Measurements from ENCODE around the gene C16orf92.
A peak's percentile ranks its signal among the peaks of the same experiment; 100 is the strongest.
"Not testable (repeated sequence)": the region's sequence is repeated elsewhere in the genome, so short reads cannot be mapped to it uniquely, and the experiment has no call there.

Gene C16orf92

DNA sequence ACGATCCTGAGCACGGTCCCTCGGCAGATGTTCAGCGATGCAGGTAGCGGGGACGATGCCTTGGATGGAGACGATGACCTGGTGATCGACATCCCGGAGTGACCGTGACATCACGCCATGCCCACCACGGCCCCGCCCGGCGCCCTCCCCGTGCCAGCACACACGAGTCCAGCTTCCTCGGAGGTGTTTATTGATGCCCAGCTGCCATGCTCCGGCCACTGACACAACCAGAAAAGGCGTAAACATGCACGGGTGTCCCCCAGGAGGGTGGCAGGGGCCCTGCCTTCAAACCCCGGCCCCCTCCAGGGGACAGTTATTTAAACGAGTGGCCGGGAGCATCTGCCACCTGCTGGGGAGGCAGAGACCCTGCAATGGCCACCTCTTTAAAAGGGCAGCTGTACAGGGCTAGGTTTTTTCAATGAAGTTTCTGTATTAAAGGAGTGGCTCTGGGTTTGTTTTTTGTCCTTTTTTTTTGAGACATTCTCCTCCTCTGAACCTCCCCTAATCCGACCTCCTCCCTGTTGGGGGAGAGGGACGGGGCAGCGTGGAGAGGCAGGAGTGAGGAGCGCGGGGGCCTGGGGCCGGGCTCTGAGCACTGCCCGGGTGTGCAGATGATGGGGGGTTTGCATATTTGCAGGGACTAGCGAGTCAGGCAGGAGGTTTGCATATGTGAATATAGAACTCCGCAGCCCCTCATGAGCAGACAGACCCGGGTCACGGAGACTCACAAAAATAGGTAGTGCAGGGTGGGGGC is 17.5 kb upstream of the C16orf92 start:
- DNase-seq, result peak; percentile 22 to 38

DNA sequence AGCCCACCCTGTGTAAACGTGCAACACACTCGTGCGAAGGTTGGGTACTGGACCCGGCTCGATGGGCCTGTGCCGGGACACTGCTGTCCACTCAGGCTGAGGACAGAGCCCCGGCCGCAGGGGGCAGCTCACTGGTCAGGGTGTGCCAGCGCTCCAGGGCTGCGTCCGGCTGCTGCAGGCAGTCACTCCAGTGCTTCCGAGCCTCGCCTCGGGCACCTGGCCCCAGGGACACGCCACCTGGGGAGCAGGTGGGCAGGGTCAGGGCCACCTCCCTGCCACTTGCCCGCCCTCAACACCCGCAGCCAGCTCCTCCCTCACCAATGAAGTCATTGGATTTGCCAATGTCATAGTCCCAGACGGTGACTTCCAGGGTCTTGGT is 16.9 kb upstream of the C16orf92 start:
- DNase-seq, result no peak

DNA sequence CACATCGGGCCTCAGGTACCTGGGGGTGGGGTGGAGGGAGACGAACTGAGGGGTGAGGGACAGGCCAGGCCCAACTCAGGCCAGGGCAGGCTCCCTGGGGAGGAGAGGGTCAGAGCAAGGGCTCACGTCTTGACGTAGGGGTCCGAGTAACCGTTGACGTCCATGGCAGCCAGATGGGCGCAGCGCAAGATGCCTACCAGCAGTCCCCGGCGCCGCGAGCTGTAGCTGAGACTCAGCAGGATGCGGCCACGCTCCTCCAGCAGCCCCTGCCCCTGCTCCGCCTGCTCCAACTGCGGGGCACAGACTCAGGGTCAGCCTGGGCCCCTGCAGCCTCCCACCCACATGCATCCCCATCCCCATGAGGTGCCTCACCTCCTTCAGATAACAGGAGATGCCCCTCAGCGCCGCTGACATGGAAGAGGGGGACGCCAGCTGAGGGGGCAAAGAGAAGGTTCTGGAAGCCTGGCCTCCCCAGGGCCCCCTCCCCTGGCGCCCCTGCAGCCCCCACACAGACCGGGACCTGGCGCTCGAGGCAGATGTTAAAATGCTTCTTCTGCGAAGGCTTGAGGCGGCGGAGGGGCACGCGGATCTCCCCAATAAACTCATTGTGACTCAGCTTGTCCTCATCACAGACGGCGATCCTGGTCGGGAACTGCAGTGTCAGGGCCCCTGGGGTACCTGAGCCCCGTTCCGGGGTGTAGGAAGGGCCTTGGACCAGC is 16.2 kb upstream of the C16orf92 start:
- DNase-seq, result no peak

DNA sequence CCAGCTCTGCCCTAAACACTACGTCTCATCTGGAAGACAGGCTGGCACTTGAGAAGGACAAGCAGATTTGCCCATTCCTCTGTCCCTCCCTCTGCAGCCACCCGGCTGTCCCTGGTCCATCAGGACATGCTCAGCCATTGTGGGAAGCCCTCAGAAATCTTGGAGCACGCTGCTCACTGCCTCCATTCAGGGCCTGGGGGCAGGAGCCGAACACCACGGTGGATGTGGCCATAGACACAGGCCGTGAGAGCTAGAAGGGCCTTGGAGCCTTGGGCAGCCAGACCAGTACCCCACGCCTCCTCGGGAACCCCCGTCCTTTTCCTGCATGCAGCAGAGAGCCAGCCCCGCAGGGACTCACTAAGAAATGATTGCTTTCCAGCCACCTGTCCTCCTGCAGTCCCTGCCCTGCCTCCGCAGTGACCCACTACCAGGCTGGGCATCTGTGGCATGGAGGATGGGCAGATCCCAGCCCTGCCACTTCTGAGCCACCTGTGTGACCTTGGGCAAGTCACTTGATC is 15.6 kb upstream of the C16orf92 start:
- no peak for DNase-seq

DNA sequence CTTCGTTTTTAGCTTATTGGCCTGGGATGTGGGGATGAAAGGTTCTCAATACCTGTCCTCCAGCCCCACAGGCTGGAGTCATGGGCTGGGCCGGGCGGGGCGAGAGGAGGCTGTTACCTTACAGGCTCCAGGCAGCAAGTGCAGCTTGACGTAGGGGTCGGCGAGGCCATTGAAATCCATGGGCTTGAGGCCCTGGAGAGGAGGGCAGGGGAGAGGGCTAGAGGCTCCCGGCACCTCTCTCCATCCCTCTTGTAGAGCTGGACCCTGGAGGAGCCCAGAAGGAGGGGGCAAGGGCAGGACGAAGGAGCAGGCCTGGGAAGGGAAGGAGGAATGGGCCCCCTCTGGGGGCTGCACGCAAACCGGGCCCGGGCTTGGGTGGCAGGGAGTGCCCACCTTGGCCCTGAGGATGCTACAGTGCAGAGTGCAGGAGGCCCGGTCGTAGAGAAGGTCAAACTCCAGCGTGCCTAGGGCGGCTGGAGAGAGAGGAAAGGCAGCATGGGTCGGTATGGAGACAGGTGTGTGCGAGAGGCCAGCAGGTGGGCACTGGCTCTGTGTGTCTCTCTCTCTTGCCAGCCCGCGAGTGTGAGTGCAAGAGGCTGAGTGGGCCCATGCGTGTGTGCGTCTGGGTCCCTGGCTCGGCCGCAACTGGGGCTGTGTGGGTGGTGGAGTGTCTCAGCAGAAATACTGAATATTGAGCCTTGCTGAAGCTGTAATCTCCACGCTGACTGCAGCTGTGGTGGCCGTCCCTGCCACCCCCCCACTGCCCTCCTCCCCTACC is 13.7 kb upstream of the C16orf92 start:
- no peak for DNase-seq

DNA sequence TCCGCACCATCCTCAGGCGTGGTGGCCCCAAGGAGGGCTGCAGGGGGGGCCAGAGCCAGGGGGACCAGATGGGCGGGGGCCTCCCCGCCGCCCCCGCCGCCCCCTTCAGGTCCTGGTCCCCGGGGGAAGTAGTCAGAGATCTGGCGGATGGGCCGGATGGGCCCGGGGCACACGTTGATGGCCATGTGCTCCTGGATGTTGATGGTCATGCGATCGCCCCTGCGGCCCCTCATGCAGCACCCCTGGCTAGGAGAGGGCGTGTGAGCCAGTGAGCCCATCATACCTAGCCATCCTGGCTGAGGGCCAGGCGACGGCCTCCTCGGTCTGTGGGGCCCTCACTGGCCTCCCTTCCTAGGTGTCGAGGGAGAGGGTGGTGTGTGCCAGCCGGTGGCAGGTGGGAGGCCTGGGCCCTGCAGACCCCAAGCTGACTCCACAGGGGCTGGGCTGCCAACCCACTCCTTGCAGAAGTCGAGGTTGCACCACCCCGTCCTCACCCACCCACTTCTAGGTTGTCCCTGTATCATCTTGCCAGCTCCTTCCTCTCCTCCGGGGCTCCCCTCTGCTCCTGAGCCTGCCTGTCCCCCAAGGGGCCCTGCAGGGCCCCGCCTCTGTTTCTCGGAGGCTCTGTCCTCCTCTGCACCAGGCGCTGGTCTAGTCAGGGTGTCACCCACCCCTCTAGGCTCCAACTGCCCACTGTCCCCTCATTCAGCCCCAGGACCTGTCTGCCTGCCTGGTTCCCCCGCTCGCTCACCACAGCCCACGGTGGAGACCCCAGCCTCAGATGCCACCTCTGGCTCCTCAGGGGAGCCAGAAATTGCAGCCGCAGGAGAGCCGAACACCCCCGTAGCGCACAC is 12.8 kb upstream of the C16orf92 start:
- no peak for DNase-seq

DNA sequence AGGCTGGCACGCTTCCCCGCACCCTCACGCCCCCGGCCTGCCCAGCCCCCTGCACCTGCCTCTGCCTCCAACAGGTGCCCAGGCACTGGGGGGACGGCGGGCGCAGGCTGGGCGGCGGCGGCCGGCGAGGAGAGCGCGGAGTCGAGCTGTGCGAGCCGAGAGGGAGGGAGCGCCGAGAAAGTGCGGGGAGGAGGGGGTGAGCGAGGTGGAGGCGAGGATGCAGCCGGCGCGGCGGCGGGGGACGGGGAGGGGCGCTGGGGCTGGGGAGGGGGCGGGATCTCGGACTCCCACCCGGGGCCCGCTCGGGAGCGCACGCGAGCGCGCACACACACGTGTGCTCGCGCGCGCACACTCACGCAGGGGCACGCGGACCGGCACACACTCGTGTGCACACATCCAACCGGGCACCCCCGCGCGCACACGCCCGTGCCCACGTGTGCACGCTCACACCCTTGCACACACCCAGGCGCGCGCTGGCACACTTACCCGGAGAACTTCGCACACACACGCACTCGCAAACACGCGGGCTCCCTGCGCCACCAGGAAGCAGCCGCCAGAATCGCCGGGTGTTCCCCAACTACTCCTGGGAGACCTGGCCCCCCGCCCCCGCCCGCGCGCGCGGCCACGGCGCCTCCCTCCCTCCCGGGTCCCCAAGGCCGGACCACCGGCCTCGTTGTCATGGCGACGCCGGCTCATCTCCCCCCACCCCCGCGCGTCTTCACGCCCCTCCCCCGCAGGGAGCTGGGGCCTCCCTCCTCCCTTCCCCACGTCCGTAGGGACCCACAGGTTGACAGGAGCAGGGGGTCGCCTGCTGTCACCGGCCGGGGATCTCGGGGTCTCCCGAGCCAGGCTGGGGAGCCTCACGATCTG is 11.9 kb upstream of the C16orf92 start, which contains the start of gene DOC2A:
DOC2A (minus strand) TSS at position 184 of the 870 bp plus-strand sequence. CDS start 805 bp downstream, outside the sequence.
- DNase-seq, result no peak

DNA sequence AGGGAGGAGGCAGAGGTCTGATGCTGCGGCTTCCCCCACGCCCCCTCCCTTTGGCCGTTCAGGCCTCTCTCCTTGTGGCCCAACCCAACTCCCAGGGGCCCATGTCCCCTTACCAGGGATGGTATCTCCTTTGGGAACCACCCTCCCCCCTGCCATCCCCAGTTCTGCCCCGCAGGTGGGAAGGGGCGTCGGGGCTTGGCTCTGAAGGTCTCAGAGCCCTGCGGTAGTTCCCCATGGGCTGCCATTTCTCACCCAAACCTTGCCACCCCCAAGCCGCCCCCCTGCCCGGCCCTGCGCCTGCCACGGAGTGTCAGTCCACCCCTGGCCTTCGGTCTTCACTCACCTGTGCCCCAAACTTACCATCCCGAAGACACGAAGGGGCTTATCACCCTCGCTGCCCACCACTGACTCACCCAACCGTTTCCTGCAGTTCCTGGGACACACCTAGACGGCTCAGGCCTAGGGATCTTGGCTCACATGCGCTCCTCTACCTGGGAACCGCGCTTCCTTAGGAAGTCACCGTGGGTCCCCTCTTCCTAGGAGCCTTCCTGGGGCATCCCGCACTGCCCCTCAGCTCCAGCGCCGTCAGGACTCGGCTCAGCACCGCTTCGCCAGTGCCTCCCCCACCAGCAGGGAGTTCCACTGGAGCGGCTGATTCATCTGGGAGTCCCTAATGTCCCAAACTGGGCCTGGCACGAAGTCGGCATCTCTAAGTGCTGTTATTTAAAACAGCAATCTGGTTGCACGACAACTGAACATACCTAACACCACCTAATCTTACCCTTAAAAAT is 11.1 kb upstream of the C16orf92 start:
- no peak for DNase-seq

DNA sequence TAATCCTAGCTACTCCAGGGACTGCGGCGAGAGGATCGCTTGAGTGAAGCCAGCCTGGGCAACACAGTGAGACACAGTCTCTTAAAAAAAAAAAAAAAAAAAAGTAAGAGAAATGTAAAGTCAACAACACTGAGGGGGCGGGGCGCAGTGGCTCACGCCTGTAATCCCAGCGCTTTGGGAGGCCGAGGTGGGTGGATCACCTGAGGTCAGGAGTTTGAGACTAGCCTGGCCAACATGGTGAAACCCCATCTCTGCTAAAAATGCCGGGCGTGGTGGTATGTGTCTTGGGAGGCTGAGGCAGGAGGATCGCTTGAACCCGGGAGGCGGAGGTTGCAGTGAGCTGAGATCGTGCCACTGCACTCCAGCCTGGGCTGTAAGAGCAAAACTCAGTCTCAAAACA is 10.4 kb upstream of the C16orf92 start:
- DNase-seq, result not testable (repeated sequence)

DNA sequence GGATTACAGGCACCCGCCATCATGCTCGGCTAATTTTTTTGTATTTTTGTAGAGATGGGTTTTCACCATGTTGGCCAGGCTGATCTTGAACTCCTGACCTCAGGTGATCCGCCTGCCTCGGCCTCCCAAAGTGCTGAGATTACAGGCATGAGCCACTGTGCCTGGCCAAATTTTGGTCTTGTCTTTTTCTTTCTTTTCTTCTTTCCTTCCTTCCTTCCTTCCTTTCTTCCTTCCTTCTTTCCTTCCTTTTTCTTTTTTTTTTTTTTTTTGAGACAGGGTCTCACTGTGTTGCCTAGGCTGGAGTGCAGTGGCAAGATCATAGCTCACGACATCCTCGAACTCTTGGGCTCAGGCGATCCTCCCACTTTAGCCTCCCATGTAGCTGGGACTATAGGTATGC is 7.5 kb upstream of the C16orf92 start:
- DNase-seq, result not testable (repeated sequence)

DNA sequence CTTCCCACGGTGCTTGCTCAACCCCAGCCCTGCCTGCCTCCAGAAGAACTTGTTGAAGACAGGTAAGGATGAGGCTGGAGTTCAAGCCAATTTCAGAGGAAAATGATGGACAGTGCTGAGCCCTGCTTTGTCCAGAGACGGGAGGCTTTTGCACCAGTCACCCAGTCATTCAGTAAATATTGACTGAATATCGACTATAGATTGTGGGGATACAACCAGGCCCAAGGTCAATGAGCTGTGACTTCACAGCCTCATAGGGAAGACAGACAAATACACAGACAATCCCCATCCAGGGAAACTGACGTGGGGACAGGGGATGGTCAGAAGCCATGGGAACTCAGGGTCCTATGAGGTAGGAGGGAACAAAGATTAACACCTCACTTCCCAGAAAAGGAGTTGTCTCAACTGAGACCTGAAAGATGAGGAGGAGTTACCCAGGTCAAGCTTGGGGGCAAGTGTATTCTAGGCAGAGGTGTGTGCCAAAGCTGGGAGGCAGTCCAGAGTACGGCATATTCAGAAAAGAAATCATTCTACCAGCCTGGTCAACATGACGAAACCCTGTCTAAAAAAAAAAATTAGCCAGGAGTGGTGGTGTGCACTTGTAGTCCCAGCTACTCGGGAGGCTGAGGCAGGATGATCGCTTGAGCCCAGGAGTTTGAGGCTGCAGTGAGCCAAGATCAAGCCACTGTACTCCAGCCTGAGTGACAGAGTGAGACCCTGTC is 6.3 kb upstream of the C16orf92 start:
- no peak for DNase-seq

DNA sequence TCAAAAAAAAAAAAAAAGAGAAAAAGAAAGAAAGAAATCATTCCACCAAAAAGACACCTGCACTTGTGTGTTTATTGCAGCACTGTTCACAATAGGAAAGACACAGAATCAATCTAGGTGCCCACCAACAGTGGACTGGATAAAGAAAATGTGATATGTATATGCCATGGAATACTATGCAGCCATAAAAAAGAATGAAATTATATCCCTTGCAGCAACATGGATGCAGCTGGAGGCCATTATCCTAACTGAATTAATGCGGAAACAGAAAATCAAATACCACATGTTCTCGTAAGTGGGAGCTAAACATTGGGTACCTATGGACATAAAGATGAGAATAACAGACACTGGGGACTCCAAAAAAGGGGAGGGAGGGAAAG is 5.7 kb upstream of the C16orf92 start:
- DNase-seq, result no peak

DNA sequence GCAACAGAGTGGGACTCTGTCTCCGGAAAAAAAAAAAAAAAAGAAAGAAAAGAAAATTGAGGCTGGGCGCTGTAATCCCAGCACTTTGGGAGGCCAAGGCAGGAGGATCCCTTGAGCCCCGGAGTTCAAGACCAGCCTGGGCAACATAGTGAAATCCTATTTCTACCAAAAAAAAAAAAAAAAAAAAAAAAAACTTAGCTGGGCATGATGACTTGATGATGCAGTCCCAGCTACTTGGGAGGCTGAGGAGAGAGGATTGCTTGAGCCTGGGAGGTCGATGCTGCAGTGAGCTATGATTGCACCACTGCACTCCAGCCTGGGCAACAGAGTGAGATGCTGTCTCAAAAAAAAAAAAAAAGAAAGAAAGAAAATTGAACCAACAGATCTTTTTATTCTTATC is 5.1 kb upstream of the C16orf92 start:
- not testable (repeated sequence) for DNase-seq

DNA sequence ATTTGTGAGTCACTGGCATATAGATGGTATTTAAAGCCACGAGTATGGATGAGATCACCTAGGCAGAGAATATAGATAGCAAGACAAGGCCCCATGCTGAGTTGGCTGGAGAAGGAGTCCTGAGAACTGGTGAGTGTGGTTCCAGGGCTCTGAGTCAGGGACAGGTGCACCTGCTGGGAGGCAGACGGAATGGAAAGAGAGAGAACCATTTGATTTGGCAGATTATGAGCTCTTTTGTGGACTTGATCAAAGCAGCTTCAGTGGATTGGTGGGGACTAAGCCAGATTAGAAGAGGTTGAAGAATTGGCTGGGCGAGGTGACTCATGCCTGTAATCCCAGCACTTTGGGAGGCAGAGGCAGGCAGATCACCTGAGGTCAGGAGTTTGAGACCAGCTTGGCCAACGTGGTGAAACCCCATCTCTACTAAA is 4.3 kb upstream of the C16orf92 start:
- DNase-seq, result no peak

DNA sequence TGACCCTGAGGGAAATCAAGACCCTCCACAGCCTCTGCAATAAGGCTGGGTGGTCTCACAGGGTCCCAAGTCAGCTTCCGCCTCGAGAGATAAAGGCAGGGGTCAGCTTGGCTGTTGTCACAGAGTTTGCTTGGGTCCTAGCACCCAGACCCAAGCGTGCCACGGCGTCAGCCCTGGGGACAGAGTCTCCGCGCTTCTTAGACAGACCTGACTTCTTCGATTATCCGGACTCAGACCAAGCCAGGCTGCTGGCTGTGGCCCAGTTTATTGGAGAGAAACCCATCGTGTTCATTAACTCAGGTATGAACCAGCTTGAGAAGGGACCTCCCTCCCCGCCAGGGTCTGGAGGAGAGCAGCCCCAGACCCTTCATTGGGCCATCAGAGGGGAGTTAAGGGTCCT is 588 bp downstream of the C16orf92 start:
- DNase-seq, result no peak

DNA sequence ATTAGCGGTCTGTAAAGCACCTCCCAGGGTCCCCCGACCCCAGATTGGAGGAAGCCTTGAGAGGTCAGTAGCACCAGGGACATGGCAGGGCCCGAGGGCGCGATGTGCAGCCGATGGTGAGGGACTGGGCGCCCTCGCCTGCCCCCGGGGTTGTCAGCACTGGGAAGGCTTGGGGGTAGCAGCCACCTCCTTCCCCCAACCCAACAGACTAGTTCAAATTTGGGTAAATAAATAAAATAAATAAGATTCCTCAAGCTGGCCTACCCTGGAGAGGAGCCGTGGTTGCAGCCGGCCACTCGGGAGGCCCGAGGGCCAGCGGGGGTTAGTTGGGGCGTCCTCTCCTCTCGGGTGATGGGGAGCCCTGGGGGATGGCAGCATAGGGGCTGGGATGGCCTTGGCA is 1.5 kb downstream of the C16orf92 start:
- no peak for DNase-seq

DNA sequence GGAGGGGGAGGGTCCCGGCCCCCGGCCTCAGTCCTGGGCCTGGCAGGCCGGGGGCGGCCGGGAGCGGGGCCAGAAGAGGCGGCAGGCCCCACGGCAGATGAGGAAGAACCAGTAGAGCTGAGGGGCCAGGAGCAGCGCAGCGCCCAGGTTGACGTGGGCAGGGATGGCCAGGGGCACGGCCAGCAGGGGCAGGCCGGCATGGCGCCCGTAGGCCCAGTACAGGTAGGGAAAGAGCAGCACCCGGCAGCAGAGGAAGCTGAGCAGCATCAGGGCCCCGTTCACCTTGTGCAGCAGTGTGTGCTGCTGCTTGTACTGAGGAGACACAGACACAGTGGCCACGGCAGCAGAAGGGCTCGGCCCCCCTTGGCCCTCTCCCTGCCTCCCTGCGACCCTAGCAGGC is 2.2 kb downstream of the C16orf92 start:
- DNase-seq, result no peak

DNA sequence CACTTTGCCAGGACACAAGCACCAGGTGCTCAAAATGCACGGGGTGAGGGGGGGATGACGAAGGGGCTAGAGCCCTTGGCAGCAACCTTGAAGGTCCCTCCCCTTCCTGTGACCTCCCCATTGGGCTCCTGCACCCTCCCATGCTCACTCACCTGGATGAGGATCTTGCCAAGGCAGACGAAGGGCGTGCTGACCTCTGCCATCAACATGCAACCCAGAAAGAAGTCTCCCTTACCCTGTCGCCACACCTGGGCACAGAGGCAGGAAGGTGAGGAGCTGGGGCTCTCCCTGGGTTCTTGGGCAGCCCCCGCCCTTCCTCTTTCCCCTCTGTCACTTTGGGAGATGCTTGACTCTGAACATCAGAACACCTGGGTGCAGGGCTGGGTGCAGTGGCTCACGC is 2.6 kb downstream of the C16orf92 start:
- DNase-seq, result no peak

DNA sequence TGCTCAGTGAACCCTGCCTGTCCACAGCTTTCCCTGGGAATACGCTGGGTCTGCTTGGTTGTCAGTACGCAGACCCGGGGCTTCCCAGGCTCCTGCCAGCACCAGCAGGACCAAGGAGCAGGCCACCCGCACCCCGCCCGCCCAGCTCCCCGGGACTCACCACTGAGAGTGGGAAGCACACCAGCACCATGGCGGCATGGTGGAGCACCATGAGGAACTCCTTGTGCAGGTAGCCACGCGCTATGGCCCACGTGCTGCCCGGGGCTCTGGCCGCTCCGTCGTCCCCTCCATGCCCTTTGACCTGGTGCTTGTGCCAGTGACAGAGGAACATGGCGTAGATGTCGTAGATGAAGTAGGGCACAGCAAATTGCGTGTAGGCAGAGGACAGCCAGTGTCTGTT is 3.5 kb downstream of the C16orf92 start:
- no peak for DNase-seq

All from inflammatory macrophage treated with lipopolysaccharide for 1 hour (primary cell).